BE2C (cell line): Measurements from ENCODE around the gene DARS2.

Source experiments
- DNase-seq: peaks from one replicate; pipeline ENCODE4 v3.0.0-alpha.2; 2020
- H3K27me3 ChIP-seq: fragments of 250-450 bp; sonication (Bioruptor Pico); 2 replicates; pipeline ENCODE4 v1.5.1; 2020; ENCODE audit warnings: mild to moderate bottlenecking
- H3K36me3 ChIP-seq: fragments of 250-450 bp; sonication (Bioruptor Pico); 2 replicates; pipeline ENCODE4 v1.5.1; 2020; ENCODE audit warnings: mild to moderate bottlenecking
- H3K4me1 ChIP-seq: fragments of 250-450 bp; sonication (Bioruptor Pico); 2 replicates; pipeline ENCODE4 v1.5.1; 2020
- H3K4me3 ChIP-seq: 2 replicates; pipeline ENCODE4 v1.5.1; 2011; ENCODE audit warnings: low read depth, low read length
- H3K9me3 ChIP-seq: fragments of 250-450 bp; sonication (Bioruptor Pico); 2 replicates; pipeline ENCODE4 v1.5.1; 2020
- CTCF ChIP-seq: IDR thresholded peaks from 2 replicates; pipeline ENCODE4 v1.5.1; 2012; ENCODE audit warnings: mild to moderate bottlenecking, low read depth, low read length

DARS2 gene

DNA sequence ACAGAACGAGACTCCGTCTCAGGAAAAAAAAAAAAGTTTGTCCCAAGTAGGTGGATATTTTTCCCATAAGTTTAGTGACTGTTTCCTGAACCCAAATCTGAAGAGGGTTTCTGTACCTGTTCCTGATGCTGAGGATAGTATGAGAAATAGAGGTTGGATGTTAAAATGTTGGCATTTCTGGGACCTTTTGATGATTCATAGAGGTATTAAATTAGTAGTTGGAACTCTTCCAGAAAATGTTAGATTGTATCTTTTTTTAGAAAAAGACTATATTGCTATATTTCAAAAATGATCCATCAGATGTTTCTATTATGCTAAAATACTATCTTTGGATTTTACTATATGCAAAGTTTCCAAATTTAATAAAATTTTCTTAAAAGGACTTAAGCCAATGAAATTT, 3.1 kb downstream of the DARS2 start:
- no peak for TF ChIP-seq CTCF
- no peaks in the 10 kb centered on the region for H3K9me3 ChIP-seq
- no peak overlapping the region for H3K4me3 ChIP-seq
- DNase-seq = no peak
- H3K36me3 ChIP-seq = peaks cover 20% of the 10 kb centered on the region
- H3K4me1 ChIP-seq = no peaks in the 10 kb centered on the region
- no peaks in the 10 kb centered on the region for H3K27me3 ChIP-seq

- DNase-seq = no peak
- Histone ChIP-seq H3K4me3 (no peak overlapping the region), H3K4me1 (no peaks in the 10 kb centered on the region), H3K36me3 (peaks cover 48% of the 10 kb centered on the region), H3K9me3 (no peaks in the 10 kb centered on the region), H3K27me3 (no peaks in the 10 kb centered on the region)
- TF ChIP-seq CTCF = no peak
These were observed 8.3 kb downstream of the DARS2 start for GRCh38 chr1:173832748-173833147.

- no peaks in the 10 kb centered on the region for H3K9me3 ChIP-seq
- no peak for DNase-seq
- H3K4me1 ChIP-seq = no peaks in the 10 kb centered on the region
- no peaks in the 10 kb centered on the region for H3K27me3 ChIP-seq
- peaks cover 58% of the 10 kb centered on the region for H3K36me3 ChIP-seq
- no peak overlapping the region for H3K4me3 ChIP-seq
- TF ChIP-seq CTCF = no peak
These were observed 27.6 kb downstream of the DARS2 start for GRCh38 chr1:173852105-173852504.

- Histone ChIP-seq H3K27me3 (no peaks in the 10 kb centered on the region), H3K4me3 (no peak overlapping the region), H3K4me1 (no peaks in the 10 kb centered on the region), H3K9me3 (no peaks in the 10 kb centered on the region), H3K36me3 (peaks cover 68% of the 10 kb centered on the region)
- DNase-seq = no peak
- TF ChIP-seq CTCF = no peak
These were observed 28.6 kb downstream of the DARS2 start for GRCh38 chr1:173853074-173853473.

- no peak for DNase-seq
- H3K36me3 ChIP-seq = peaks cover 91% of the 10 kb centered on the region
- no peak for TF ChIP-seq CTCF
- no peaks in the 10 kb centered on the region for H3K27me3 ChIP-seq
- no peak overlapping the region for H3K4me3 ChIP-seq
- H3K4me1 ChIP-seq = no peaks in the 10 kb centered on the region
- no peaks in the 10 kb centered on the region for H3K9me3 ChIP-seq
These were observed 31.5 kb downstream of the DARS2 start for GRCh38 chr1:173856014-173856413.

GRCh38 chr1:173856903-173857302, 32.4 kb downstream of the DARS2 start:
- TF ChIP-seq CTCF = no peak
- H3K36me3 ChIP-seq = peaks cover 92% of the 10 kb centered on the region

More at GRCh38 chr1:173856903-173857302, 32.4 kb downstream of the DARS2 start:
- no peaks in the 10 kb centered on the region for H3K4me1 ChIP-seq
- H3K27me3 ChIP-seq = no peaks in the 10 kb centered on the region
- H3K9me3 ChIP-seq = no peaks in the 10 kb centered on the region
- no peak for DNase-seq
- no peak overlapping the region for H3K4me3 ChIP-seq
